NK-92 treated with Interleukin-12 subunit alpha and Interleukin-12 subunit beta, amount 100 ng/mL, for 24 hours (cell line): Measurements from ENCODE around the gene OR4C12.
"Not testable (repeated sequence)": the region's sequence is repeated elsewhere in the genome, so short reads cannot be mapped to it uniquely, and the experiment has no call there.

Experiments
- DNase-seq: peaks from one replicate; lab custom pipeline; 2025; lab: John Stamatoyannopoulos, UW

OR4C12 gene

GRCh38 chr11:49982435-49982834 lies at the start of gene OR4C12:
Gene OR4C12 (minus strand): TSS chr11:49982535. CDS start chr11:49982501, 34 bp downstream.
- not testable (repeated sequence) for DNase-seq

- DNase-seq: no peak
These were observed 47.9 kb upstream of the OR4C12 start for GRCh38 chr11:50030193-50030592.

- DNase-seq: peak; percentile 38
These were observed 13.2 kb upstream of the OR4C12 start for GRCh38 chr11:49995565-49995964.

- DNase-seq: not testable (repeated sequence)
These were observed 8.9 kb downstream of the OR4C12 start for GRCh38 chr11:49973439-49973838.

GRCh38 chr11:49952091-49952490 lies 30.2 kb downstream of the OR4C12 start, which contains the start of gene OR4C13:
Gene OR4C13 (plus strand): TSS chr11:49952391. CDS start chr11:49952423, 32 bp downstream.
- DNase-seq: no peak

- DNase-seq: not testable (repeated sequence)
These were observed 33.6 kb downstream of the OR4C12 start for GRCh38 chr11:49948701-49949100.
